Left ventricle myocardium superior (tissue), 1 donor: ENCODE measurements around the gene ORM1. TPM values are rescaled to one million over a fixed set of nuclear protein-coding genes. Genes with fewer than 3 reads are reported as not detected.

ENCODE experiments used
- ATAC-seq: fragments of 200-7000 bp; cut with Tn5 transposase; one replicate; pipeline ENCODE4 v1.9.1; 2020; ENCODE audit warnings: mild to moderate bottlenecking, moderate library complexity
- DNase-seq: peaks from one replicate; pipeline ENCODE4 v3.0.0-alpha.2; 2020
- intact Hi-C: fragments of 100-400 bp; cut with micrococcal nuclease; formaldehyde crosslinking; loops from one replicate; pipeline ENCODE4 v1.11.0; 2022
- total RNA-seq: library from RNA; stranded (reverse); fragmentation: NEBNext Ultra II Directional; extraction: Animal tissue kit (Norgen Biotek cat#: 25700); gene quantifications from one replicate; pipeline ENCODE4 v1.2.1, GENCODE V29; 2021
- donor health status: DM: no; HTN: yes; CAD: no; lungs with severe emphysema.

ORM1 gene
- total RNA-seq, 1 donor from 2014 or later = not detected

DNA sequence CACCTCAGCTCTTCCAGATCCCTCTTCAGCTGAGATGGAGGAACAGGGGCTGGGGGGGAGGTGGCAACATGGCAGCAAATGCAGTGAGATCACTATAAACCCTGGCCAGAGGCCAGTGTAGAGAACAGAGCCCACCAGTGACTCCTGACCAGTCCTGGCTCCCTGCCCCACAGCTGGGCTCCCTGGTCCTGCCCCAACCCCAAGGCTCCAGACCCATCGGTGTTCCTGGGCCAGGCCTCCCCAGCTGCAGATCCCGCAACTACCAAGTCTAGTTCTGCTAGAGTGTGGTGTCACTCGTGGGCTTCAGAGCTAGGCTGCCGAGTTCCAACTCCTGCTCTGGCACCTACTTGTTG, 48.0 kb downstream of the ORM1 start:
- no peak for DNase-seq
- intact Hi-C loops = no loop called here
- ATAC-seq = no peak

DNA sequence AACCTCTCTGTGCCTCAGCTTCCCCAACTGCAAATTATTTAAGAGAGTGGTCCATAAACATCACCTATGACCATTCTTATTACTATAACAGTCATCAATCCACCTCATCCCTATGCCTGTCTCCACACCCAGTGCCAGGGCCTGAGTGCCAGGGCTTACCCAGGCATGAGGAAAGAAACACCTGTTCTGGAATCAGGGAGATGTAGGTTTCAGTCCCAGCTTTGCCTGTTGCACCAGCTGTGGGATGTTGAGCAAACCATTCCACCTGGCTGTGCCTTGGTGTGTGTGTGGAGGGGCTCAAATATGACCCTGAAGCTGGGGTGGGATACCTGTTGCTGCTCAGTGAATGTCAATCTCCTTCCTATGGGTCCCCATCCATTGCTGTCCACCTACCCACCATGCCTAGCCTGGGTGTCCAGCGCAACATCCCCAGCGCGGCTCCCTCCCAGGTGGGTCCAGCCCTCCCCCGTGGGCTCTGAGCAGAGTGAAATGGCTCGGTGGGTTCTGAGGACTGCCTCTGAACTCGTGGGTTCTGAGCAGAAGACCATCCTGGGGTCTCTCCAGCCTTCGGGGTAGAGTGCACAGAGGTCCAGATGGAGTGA, 48.5 kb downstream of the ORM1 start:
- ATAC-seq = no peak
- intact Hi-C loops = no loop called here
- peak; percentile 5 for DNase-seq

DNA sequence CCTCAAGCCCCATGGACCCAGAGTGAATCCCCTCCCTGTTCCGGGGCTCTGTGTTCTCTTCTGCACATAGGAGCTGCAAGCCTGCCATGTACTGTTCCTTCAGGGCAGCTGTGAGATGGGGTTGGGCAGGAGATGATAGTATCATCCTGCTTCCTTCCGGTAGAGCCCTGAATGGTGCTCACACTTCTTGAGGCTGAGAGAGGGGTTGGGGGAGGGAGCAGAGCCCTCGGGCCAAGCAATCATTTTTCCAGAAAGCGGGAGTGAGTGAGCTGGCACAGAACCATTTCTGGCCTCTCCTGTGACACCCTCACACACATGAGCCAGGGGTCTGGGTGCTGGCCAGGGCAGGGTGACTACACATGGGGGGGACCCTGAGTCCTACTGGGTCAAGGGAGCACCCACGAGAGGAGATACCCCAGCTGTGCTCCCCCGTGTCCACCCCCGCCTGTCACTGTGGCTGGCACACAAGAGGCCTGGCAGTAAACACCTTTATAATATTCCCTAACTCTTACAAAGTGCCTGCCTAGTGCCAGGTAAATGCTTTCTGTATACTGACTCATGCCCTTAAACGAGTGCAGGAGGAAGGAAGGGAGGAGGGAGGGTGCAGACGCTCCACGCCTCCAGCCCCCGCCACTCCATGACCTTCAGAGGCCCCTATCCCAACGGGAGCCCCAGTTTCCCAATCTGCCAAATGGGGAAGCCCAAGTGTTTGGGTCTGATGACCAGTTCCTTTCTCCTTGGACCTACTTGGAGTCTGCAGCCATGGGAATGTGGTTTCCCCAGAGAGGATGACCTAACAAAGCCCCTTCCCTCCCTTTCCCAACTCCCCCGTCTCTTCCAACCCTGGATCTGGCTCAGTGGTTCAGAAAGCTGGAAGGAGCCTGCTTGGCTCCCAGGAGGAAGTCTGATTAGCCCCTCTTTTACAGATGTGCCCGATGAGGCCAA, 49.3 kb downstream of the ORM1 start:
- DNase-seq = no peak

DNA sequence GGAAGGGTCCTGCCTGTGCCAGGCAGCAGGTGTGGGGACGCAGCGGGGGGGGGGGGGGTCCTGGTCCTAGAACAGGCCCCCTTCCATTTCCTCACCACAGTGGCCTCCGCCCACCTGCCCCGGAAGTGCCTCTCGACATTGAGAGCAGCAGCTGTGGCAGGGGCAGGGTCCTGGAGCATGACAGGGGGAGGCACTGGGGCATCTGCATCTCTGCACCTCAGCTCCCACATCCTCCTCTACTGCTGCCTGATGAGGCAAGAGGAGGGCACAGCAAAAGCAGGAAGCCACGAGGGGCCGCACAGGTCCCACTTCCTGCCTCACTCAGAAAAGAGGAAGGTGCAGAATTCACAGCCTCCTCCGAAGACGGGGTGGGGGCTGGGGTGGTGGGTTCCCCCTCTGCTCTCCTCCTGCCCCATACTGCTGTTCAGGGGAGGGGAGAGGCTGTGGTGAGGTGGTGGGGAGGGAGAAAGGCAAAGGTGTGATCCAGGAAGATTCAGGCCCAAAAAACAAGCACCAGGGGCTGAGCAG, 50.1 kb downstream of the ORM1 start:
- intact Hi-C loops = no loop called here
- DNase-seq = peak; percentile 70
- ATAC-seq = peak; percentile 74

More for the DNA sequence above, 49.3 kb downstream of the ORM1 start:
- peak; percentile 53 for ATAC-seq
- intact Hi-C loops = no loop called here

DNA sequence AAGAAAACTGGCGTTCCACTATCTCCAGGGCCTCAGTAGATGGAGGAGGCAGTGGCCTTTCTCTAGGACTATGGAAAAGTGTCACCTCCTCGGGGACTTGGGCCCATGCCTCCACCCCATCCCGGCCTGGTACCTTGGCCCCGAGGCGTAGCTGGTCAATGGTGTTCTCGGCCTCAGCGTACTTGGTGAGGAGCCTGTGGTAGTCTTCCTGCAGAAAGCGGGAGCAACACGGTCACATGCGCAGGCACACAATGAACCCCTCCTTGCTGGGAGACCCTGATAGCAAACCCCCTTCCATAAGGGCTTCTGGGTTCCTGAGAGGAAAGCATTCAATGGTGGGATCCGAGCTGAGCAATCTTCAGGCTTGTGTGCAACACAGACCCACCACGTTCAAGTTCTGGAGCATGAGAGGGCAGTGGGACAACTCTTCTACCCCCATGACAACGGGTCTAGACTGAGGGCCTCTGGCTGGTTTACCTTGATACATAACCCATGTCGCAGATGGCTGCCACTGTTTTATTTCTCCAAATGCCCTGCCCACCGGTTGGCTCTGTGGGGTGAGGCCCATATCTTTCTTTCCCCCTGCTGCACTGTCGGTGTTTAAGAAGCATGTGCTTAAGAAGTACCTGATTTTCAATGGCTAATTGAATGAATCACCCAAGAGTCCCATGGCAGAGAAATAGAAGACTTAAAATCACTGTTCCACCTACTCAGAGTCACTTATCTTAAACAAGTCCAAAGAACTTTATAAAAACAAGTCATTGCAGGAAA, 51.2 kb downstream of the ORM1 start:
- intact Hi-C loops = no loop called here
- no peak for DNase-seq
- ATAC-seq = no peak

DNA sequence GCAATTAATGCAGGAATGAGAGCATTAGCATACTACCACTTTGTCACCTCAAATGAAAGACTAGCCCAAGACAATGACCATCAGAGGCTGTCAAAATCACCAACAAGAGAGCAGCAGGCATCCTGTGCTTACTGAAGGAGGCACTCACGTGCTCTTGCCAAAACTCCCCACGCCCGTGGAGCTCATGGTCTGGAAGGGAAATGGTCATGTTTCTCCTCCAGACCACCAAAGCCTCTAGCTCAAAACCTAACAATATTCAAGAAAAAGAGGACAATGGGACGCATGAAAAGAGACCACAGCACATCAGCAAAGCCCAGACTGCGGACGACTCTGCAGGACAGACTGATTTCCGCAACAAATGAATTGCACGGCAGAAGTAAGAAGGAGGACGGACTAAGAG, 52.0 kb downstream of the ORM1 start:
- intact Hi-C loops = no loop called here
- ATAC-seq = no peak
- DNase-seq = no peak

DNA sequence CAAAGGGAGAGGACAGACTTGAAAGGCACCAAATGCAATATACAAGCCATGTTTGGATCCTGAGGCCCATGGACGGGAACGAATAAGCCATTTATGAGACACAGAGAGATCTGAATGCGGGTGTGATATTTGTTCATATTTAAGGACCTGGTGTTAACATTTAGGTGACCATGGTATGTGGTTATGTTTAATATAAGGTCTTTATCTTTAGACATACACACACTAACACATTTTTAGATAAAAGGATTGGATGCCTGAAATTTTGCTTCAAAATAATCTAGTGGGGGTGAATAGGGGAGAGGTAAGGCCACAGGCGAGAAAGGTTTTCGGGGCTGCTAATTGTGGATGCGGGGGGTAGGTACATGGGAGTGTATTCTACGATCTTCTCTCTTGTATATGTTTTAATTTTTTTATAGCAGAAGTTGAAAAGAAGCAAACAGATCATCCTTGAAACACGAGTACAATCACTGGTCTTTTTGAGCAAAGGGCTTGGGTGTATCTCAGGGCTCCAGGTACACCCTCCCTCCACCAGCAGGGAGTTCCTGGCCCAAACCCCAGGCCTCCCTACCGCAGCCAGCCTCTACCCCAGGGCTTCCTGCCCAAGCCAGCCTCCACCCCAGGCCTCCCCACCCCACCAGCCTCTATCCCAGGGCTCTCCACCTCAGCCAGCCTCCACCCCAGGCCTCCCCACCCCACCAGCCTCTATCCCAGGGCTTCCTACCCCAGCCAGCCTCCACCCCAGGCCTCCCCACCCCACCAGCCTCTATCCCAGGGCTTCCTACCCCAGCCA, 52.7 kb downstream of the ORM1 start:
- intact Hi-C loops = no loop called here
- DNase-seq = no peak
- ATAC-seq = no peak

Other genes with a start within 250 kb of the ORM1 start
- not detected for gene AMBP, start 244.8 kb upstream of the ORM1 start, total RNA-seq
- not detected for gene KIF12, start 223.8 kb upstream of the ORM1 start, total RNA-seq
- gene COL27A1, start 167.6 kb upstream of the ORM1 start, total RNA-seq = 11.0 TPM
- gene ORM2, start 6.8 kb downstream of the ORM1 start, total RNA-seq = not detected
- 5.1 TPM for gene AKNA, start 64.9 kb downstream of the ORM1 start, total RNA-seq
- gene WHRN, start 182.4 kb downstream of the ORM1 start, total RNA-seq = 0.57 TPM